Testis (tissue), 2 donors: ENCODE measurements around the gene DNASE2.

Experiments
- CTCF ChIP-seq, 3 experiments: fragments of 450-650 bp in 2 of 3; fragments of 200-600 bp in 1 of 3; sonication (generic) in 1 of 3; IDR thresholded peaks; one replicate each; pipeline ENCODE4 v1.5.1; 2016 to 2019; ENCODE audit warnings: antibody characterized with exemption in 3 of 3, mild to moderate bottlenecking in 2 of 3, moderate library complexity in 1 of 3
- POLR2A ChIP-seq: fragments of 450-650 bp; IDR thresholded peaks from one replicate; pipeline ENCODE4 v1.6.1; 2017; ENCODE audit warnings: antibody characterized with exemption, mild to moderate bottlenecking, moderate library complexity

GRCh38 chr19:12884627-12884925, 3.3 kb upstream of the DNASE2 start:
- TF ChIP-seq CTCF (IDR thresholded peaks at IDR 0.05) (no peak), POLR2A (no peak)
